ENCODE measurements around the gene PRORP.

Gene PRORP

GRCh38 chr14:35159742-35160409 lies 37.5 kb downstream of the PRORP start:
- H3K27me3 ChIP-seq (ENCODE audit: control insufficient read depth, insufficient read depth, low read length), result no peaks in the 10 kb centered on the region
- H3K36me3 ChIP-seq (ENCODE audit: control insufficient read depth, insufficient read depth, low read length), result peaks cover 15% of the 10 kb centered on the region
- H3K9ac ChIP-seq (ENCODE audit: low read length), result no peak overlapping the region
- peaks cover 6% of the 10 kb centered on the region; the same call in 1 of the 2 replicates for H3K4me1 ChIP-seq (ENCODE audit: control insufficient read depth, insufficient read depth, low read length)
- H3K27ac ChIP-seq (ENCODE audit: low read depth, low read length), result no peak overlapping the region
- no peaks in the 10 kb centered on the region for H3K9me3 ChIP-seq (ENCODE audit: control insufficient read depth, insufficient read depth, low read depth, low read length)
- no peak overlapping the region for H3K4me3 ChIP-seq (ENCODE audit: low read depth, low read length)

- H3K27ac ChIP-seq (ENCODE audit: low read depth, low read length), result no peak overlapping the region
- H3K4me3 ChIP-seq (ENCODE audit: low read depth, low read length), result no peak overlapping the region
- no peaks in the 10 kb centered on the region for H3K27me3 ChIP-seq (ENCODE audit: control insufficient read depth, insufficient read depth, low read length)
- no peaks in the 10 kb centered on the region for H3K9me3 ChIP-seq (ENCODE audit: control insufficient read depth, insufficient read depth, low read depth, low read length)
- no peak overlapping the region for H3K9ac ChIP-seq (ENCODE audit: low read length)
- H3K4me1 ChIP-seq (ENCODE audit: control insufficient read depth, insufficient read depth, low read length), result 0 out of 2 replicates have a peak, but pooled peaks cover 1% of the 10 kb centered on the region
- peaks cover 15% of the 10 kb centered on the region for H3K36me3 ChIP-seq (ENCODE audit: control insufficient read depth, insufficient read depth, low read length)
Measured at GRCh38 chr14:35161231-35161630, 38.9 kb downstream of the PRORP start.

GRCh38 chr14:35163384-35163783 lies 41.0 kb downstream of the PRORP start:
- H3K27me3 ChIP-seq (ENCODE audit: control insufficient read depth, insufficient read depth, low read length), result no peaks in the 10 kb centered on the region
- H3K4me3 ChIP-seq (ENCODE audit: low read depth, low read length), result no peak overlapping the region
- H3K9ac ChIP-seq (ENCODE audit: low read length), result no peak overlapping the region
- no peak overlapping the region for H3K27ac ChIP-seq (ENCODE audit: low read depth, low read length)
- H3K4me1 ChIP-seq (ENCODE audit: control insufficient read depth, insufficient read depth, low read length), result no peaks in the 10 kb centered on the region
- no peaks in the 10 kb centered on the region for H3K9me3 ChIP-seq (ENCODE audit: control insufficient read depth, insufficient read depth, low read depth, low read length)
- peaks cover 25% of the 10 kb centered on the region for H3K36me3 ChIP-seq (ENCODE audit: control insufficient read depth, insufficient read depth, low read length)

- Histone ChIP-seq H3K9me3 (ENCODE audit: control insufficient read depth, insufficient read depth, low read depth, low read length) (no peaks in the 10 kb centered on the region), H3K4me3 (ENCODE audit: low read depth, low read length) (no peak overlapping the region), H3K9ac (ENCODE audit: low read length) (no peak overlapping the region), H3K27me3 (ENCODE audit: control insufficient read depth, insufficient read depth, low read length) (no peaks in the 10 kb centered on the region), H3K27ac (ENCODE audit: low read depth, low read length) (no peak overlapping the region), H3K4me1 (ENCODE audit: control insufficient read depth, insufficient read depth, low read length) (no peaks in the 10 kb centered on the region), H3K36me3 (ENCODE audit: control insufficient read depth, insufficient read depth, low read length) (peaks cover 17% of the 10 kb centered on the region)
Measured at GRCh38 chr14:35164849-35165248, 42.5 kb downstream of the PRORP start.

DNA sequence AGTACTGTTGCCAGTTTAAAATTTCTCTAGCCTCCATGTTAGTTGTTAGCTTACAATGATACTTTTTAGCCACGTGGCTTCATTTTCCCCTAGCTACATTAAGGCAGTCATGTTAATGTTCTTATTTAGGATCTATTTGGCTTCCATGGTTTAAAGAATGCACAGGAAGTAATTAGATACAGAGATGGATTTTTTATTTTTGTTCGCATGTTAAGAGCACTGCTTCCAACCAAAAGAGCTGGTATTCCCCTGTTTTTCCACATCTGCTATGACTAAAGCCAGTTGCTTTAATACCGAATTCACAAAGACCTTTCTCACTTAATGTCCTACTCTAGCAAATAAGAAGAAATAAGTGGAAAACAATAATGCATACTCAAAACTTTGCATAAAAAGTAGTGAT lies 45.1 kb downstream of the PRORP start:
- Histone ChIP-seq H3K4me3 (ENCODE audit: low read depth, low read length) (no peak overlapping the region), H3K9me3 (ENCODE audit: control insufficient read depth, insufficient read depth, low read depth, low read length) (no peaks in the 10 kb centered on the region), H3K36me3 (ENCODE audit: control insufficient read depth, insufficient read depth, low read length) (peaks cover 15% of the 10 kb centered on the region), H3K4me1 (ENCODE audit: control insufficient read depth, insufficient read depth, low read length) (no peaks in the 10 kb centered on the region), H3K27ac (ENCODE audit: low read depth, low read length) (no peak overlapping the region), H3K27me3 (ENCODE audit: control insufficient read depth, insufficient read depth, low read length) (no peaks in the 10 kb centered on the region), H3K9ac (ENCODE audit: low read length) (no peak overlapping the region)

Data from HUES6 (cell line).